ENCODE results near the gene PID1.

Gene PID1

DNA sequence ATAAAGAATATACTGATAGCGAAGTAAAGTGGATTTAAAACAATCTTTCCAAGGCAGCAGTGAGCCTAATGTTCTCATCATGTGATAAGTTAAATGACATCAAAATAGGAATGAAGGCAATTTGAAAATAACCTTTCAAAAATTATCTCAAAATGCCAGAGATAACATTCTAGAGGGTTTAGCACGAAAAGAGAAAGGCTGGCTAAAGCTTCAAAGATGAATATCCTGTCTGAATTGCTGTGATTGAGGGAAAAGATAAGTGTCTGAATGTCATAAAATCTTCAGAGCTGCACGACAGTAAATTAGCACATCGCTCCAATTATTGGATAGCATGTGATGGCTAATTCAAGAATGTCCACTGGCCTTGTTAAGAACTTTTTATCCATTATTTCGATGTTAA lies 159.3 kb downstream of the PID1 start:
- H4K20me1 ChIP-seq (ENCODE audit: insufficient read depth, low read length), result no peaks in the 10 kb centered on the region
- TF ChIP-seq EZH2phosphoT487 (IDR thresholded peaks at IDR 0.05; ENCODE audit: low read length) (no peak), EZH2 (optimal IDR thresholded peaks at IDR 0.05; ENCODE audit: low read depth, low read length) (no peak)
- TF ChIP-seq, protein P1, sequence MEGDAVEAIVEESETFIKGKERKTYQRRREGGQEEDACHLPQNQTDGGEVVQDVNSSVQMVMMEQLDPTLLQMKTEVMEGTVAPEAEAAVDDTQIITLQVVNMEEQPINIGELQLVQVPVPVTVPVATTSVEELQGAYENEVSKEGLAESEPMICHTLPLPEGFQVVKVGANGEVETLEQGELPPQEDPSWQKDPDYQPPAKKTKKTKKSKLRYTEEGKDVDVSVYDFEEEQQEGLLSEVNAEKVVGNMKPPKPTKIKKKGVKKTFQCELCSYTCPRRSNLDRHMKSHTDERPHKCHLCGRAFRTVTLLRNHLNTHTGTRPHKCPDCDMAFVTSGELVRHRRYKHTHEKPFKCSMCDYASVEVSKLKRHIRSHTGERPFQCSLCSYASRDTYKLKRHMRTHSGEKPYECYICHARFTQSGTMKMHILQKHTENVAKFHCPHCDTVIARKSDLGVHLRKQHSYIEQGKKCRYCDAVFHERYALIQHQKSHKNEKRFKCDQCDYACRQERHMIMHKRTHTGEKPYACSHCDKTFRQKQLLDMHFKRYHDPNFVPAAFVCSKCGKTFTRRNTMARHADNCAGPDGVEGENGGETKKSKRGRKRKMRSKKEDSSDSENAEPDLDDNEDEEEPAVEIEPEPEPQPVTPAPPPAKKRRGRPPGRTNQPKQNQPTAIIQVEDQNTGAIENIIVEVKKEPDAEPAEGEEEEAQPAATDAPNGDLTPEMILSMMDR (IDR thresholded peaks at IDR 0.05; ENCODE audit: low read length), result no peak
- H3K4me2 ChIP-seq (ENCODE audit: low read depth, low read length), result no peak overlapping the region
- H3K9me2 ChIP-seq (replicated peaks; ENCODE audit: insufficient read depth, low read length), result no peaks in the 10 kb centered on the region
- H3F3A ChIP-seq (ENCODE audit: insufficient read depth, low read length), result no peaks in the 10 kb centered on the region
- H3K4me1 ChIP-seq (ENCODE audit: low read length), result no peaks in the 10 kb centered on the region
- no peak overlapping the region for H3K27ac ChIP-seq (ENCODE audit: low read length)
- H2AFZ ChIP-seq (ENCODE audit: low read length), result no peak overlapping the region
- no peak overlapping the region for H3K4me3 ChIP-seq (ENCODE audit: low read length)
- no peaks in the 10 kb centered on the region for H3K27me3 ChIP-seq (replicated peaks; ENCODE audit: insufficient read depth, low read length)
- H3K9ac ChIP-seq (ENCODE audit: low read length), result no peak overlapping the region
- DNase-seq, result no peak
- H3K9me3 ChIP-seq (replicated peaks; ENCODE audit: insufficient read depth, low read length), result no peaks in the 10 kb centered on the region
- H3K36me3 ChIP-seq (replicated peaks; ENCODE audit: insufficient read depth, low read length), result no peaks in the 10 kb centered on the region
- no peaks in the 10 kb centered on the region for H3K79me2 ChIP-seq (ENCODE audit: low read length)

GRCh38 chr2:229109195-229109594 lies 161.9 kb downstream of the PID1 start:
- no peaks in the 10 kb centered on the region for H3K79me2 ChIP-seq (ENCODE audit: low read length)
- H3K9ac ChIP-seq (ENCODE audit: low read length), result no peak overlapping the region
- H2AFZ ChIP-seq (ENCODE audit: low read length), result no peak overlapping the region
- DNase-seq, result no peak
- no peak overlapping the region for H3K27ac ChIP-seq (ENCODE audit: low read length)
- H3K9me2 ChIP-seq (replicated peaks; ENCODE audit: insufficient read depth, low read length), result no peaks in the 10 kb centered on the region
- H3K4me2 ChIP-seq (ENCODE audit: low read depth, low read length), result no peak overlapping the region
- H3K4me3 ChIP-seq (ENCODE audit: low read length), result no peak overlapping the region
- H3K27me3 ChIP-seq (replicated peaks; ENCODE audit: insufficient read depth, low read length), result no peaks in the 10 kb centered on the region
- no peaks in the 10 kb centered on the region for H3K4me1 ChIP-seq (ENCODE audit: low read length)
- H4K20me1 ChIP-seq (ENCODE audit: insufficient read depth, low read length), result no peaks in the 10 kb centered on the region
- H3K9me3 ChIP-seq (replicated peaks; ENCODE audit: insufficient read depth, low read length), result no peaks in the 10 kb centered on the region
- no peaks in the 10 kb centered on the region for H3F3A ChIP-seq (ENCODE audit: insufficient read depth, low read length)
- no peaks in the 10 kb centered on the region for H3K36me3 ChIP-seq (replicated peaks; ENCODE audit: insufficient read depth, low read length)
- TF ChIP-seq, protein P1 (IDR thresholded peaks at IDR 0.05; ENCODE audit: low read length), result no peak
- no peak for TF ChIP-seq EZH2 (optimal IDR thresholded peaks at IDR 0.05; ENCODE audit: low read depth, low read length)
- TF ChIP-seq EZH2phosphoT487 (IDR thresholded peaks at IDR 0.05; ENCODE audit: low read length), result no peak

DNA sequence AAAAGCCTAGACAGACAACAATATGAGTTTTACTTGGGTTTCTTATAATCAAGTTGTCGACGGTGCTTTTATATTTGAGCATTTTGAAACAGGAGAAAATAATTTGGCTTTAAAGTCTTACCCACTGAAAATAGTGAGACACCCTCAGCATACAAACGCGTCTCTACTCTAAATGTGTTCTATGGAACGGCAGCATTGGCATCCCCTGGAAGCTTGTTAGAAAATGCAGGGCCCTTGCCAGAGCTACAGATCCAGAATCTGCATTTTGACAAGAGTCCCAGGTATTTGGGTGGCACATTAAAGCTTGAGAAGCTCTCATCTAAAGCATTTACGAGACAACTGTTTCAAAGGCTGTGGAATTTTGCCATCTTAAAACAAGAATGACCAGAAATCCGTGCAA lies 163.5 kb downstream of the PID1 start:
- no peaks in the 10 kb centered on the region for H3K27me3 ChIP-seq (replicated peaks; ENCODE audit: insufficient read depth, low read length)
- no peaks in the 10 kb centered on the region for H3K79me2 ChIP-seq (ENCODE audit: low read length)
- no peak for DNase-seq
- no peak overlapping the region for H3K4me3 ChIP-seq (ENCODE audit: low read length)
- H3K27ac ChIP-seq (ENCODE audit: low read length), result no peak overlapping the region
- no peak overlapping the region for H3K9ac ChIP-seq (ENCODE audit: low read length)
- H3K36me3 ChIP-seq (replicated peaks; ENCODE audit: insufficient read depth, low read length), result no peaks in the 10 kb centered on the region
- no peaks in the 10 kb centered on the region for H3K4me1 ChIP-seq (ENCODE audit: low read length)
- no peaks in the 10 kb centered on the region for H3K9me2 ChIP-seq (replicated peaks; ENCODE audit: insufficient read depth, low read length)
- H3K4me2 ChIP-seq (ENCODE audit: low read depth, low read length), result no peak overlapping the region
- no peaks in the 10 kb centered on the region for H3F3A ChIP-seq (ENCODE audit: insufficient read depth, low read length)
- H2AFZ ChIP-seq (ENCODE audit: low read length), result no peak overlapping the region
- H3K9me3 ChIP-seq (replicated peaks; ENCODE audit: insufficient read depth, low read length), result no peaks in the 10 kb centered on the region
- H4K20me1 ChIP-seq (ENCODE audit: insufficient read depth, low read length), result no peaks in the 10 kb centered on the region
- TF ChIP-seq, protein P1 (IDR thresholded peaks at IDR 0.05; ENCODE audit: low read length), result no peak
- no peak for TF ChIP-seq EZH2phosphoT487 (IDR thresholded peaks at IDR 0.05; ENCODE audit: low read length)
- TF ChIP-seq EZH2 (optimal IDR thresholded peaks at IDR 0.05; ENCODE audit: low read depth, low read length), result no peak
